GM12878 (cell line): ENCODE measurements around the gene NDUFV1.

Experiments
- JUND ChIP-seq: IDR thresholded peaks from 2 replicates; pipeline ENCODE4 v1.6.1; 2012; ENCODE audit warnings: low read depth, mild to moderate bottlenecking, low read length, improper control_type of control experiment, moderate library complexity
- POLR2A ChIP-seq: IDR thresholded peaks from 2 replicates; pipeline ENCODE4 v1.6.1; 2011; ENCODE audit warnings: low read depth, mild to moderate bottlenecking, low read length
- SP1 ChIP-seq: IDR thresholded peaks from one replicate; pipeline ENCODE4 v1.6.1; 2011; ENCODE audit warnings: low read depth, low read length
- TF ChIP-seq, protein P1 (sequence below): IDR thresholded peaks from 2 replicates; pipeline ENCODE4 v1.6.1; 2012; ENCODE audit warnings: low read length, inconsistent platforms
- TF ChIP-seq, protein P2 (sequence below), 3 experiments: IDR thresholded peaks in 2 of 3; conservative IDR thresholded peaks in 1 of 3; 2 replicates each; pipeline ENCODE4 v1.5.1; 2011; ENCODE audit warnings: low read depth in 3 of 3, low read length in 3 of 3, mild to moderate bottlenecking in 3 of 3, control low read depth in 2 of 3, moderate library complexity in 2 of 3, inconsistent platforms in 1 of 3, mixed read lengths in 1 of 3; ENCODE audit not compliant: control insufficient read depth in 2 of 3, insufficient read depth in 1 of 3; ENCODE audit errors: extremely low read depth in 1 of 3

DNA sequence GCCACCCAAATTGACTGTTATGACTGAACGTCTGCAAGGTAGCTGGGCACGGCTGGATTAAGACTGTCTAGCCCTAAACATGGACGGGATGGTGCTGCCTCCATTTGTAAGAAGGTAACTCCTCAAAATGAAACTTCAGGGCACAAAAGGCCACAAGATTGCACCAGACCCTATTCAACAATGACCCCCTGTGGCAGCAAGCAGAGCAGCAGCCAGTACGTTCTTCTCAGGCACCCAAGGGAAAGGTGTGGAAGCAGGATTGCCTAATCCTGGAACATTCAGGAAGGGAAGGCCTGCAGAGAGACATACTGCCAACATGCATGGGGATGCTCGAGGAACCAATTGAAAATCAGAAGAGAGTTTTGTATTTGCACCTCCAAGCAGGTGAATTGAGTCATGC, 37.3 kb downstream of the NDUFV1 start:
- TF ChIP-seq, protein P1, sequence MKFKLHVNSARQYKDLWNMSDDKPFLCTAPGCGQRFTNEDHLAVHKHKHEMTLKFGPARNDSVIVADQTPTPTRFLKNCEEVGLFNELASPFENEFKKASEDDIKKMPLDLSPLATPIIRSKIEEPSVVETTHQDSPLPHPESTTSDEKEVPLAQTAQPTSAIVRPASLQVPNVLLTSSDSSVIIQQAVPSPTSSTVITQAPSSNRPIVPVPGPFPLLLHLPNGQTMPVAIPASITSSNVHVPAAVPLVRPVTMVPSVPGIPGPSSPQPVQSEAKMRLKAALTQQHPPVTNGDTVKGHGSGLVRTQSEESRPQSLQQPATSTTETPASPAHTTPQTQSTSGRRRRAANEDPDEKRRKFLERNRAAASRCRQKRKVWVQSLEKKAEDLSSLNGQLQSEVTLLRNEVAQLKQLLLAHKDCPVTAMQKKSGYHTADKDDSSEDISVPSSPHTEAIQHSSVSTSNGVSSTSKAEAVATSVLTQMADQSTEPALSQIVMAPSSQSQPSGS: no peak
- TF ChIP-seq JUND (no peak), POLR2A (no peak), SP1 (no peak)
- TF ChIP-seq, protein P2, sequence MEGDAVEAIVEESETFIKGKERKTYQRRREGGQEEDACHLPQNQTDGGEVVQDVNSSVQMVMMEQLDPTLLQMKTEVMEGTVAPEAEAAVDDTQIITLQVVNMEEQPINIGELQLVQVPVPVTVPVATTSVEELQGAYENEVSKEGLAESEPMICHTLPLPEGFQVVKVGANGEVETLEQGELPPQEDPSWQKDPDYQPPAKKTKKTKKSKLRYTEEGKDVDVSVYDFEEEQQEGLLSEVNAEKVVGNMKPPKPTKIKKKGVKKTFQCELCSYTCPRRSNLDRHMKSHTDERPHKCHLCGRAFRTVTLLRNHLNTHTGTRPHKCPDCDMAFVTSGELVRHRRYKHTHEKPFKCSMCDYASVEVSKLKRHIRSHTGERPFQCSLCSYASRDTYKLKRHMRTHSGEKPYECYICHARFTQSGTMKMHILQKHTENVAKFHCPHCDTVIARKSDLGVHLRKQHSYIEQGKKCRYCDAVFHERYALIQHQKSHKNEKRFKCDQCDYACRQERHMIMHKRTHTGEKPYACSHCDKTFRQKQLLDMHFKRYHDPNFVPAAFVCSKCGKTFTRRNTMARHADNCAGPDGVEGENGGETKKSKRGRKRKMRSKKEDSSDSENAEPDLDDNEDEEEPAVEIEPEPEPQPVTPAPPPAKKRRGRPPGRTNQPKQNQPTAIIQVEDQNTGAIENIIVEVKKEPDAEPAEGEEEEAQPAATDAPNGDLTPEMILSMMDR (IDR thresholded peaks at IDR 0.05 in 2 of 3, conservative IDR thresholded peaks at IDR 0.05 in 1 of 3; ENCODE audit: control insufficient read depth in 2 of 3, extremely low read depth in 1 of 3, insufficient read depth in 1 of 3, low read depth in 3 of 3, low read length in 3 of 3): peak; percentile 31 to 56 (median 34); a peak in 3 of 6 replicates
